GM12878 (cell line): Measurements from ENCODE around the gene SCP2. TPM values are rescaled to one million over a fixed set of nuclear protein-coding genes. Genes with fewer than 3 reads are reported as not detected.

Experiments used
- ATAC-seq: fragments of 200-7000 bp; cut with Tn5 transposase; 3 replicates; pipeline ENCODE4 v1.9.1; 2020; ENCODE audit warnings: mild to moderate bottlenecking, moderate library complexity
- BruUV-seq: library from RNA; stranded (reverse); fragments of 400-500 nt; replicated peaks from 2 replicates; lab custom pipeline; 2021; lab: Mats Ljungman, UMichigan
- CTCF ChIA-PET: fragments of 300-600 bp; sonication (Branson Sonifier 250); formaldehyde crosslinking; extraction: SDS; loops from one replicate; lab custom pipeline; 2021; ENCODE audit warnings: inconsistent platforms; lab: Yijun Ruan, JAX
- POLR2A ChIA-PET: fragments of 350-600 bp; formaldehyde crosslinking; extraction: SDS; loops from one replicate; lab custom pipeline; 2021; ENCODE audit warnings: inconsistent platforms; lab: Charles Lee
- RAD21 ChIA-PET: fragments of 300-600 bp; sonication (Branson Sonifier 250); formaldehyde crosslinking; loops from one replicate; lab custom pipeline; 2023; ENCODE audit warnings: antibody characterized with exemption; ENCODE audit not compliant: unreplicated experiment; lab: Charles Lee
- SMC1A ChIA-PET: fragments of 300-600 bp; sonication (Branson Sonifier 250); formaldehyde crosslinking; loops from one replicate; lab custom pipeline; 2023; ENCODE audit not compliant: unreplicated experiment, uncharacterized antibody; lab: Charles Lee
- DNase-seq: peaks from one replicate; pipeline ENCODE4 v3.0.0-alpha.2; 2011; ENCODE audit warnings: low read depth, low spot score
- FAIRE-seq: peaks from 3 replicates; lab custom pipeline; 2011; peaks lifted over from hg19 to GRCh38; lab: Jason Lieb, UNC
- H2AFZ ChIP-seq: 2 replicates; pipeline ENCODE4 v1.6.0; 2011; ENCODE audit warnings: low read depth, low read length, control low read depth; ENCODE audit not compliant: control insufficient read depth
- H3K27ac ChIP-seq: 2 replicates; pipeline ENCODE4 v1.5.1; 2011; ENCODE audit warnings: control low read depth; ENCODE audit not compliant: control insufficient read depth, insufficient read depth
- H3K27me3 ChIP-seq, 2 experiments: replicated peaks in 1 of 2; 2 replicates each; pipeline versions ENCODE4 v1.6.0 to v1.6.1; 2011; ENCODE audit warnings: low read length in 1 of 2; ENCODE audit not compliant: control insufficient read depth in 2 of 2, insufficient read depth in 2 of 2
- H3K36me3 ChIP-seq, 2 experiments: 2 replicates each; pipeline ENCODE4 v1.5.1; 2011; ENCODE audit warnings: low read length in 1 of 2; ENCODE audit not compliant: control insufficient read depth in 2 of 2, insufficient read depth in 2 of 2
- H3K4me1 ChIP-seq: 2 replicates; pipeline ENCODE4 v1.6.1; 2011; ENCODE audit warnings: mild to moderate bottlenecking, low read length, moderate library complexity, mixed read lengths; ENCODE audit not compliant: control insufficient read depth, insufficient read depth
- H3K4me2 ChIP-seq: 2 replicates; pipeline ENCODE4 v1.6.0; 2011; ENCODE audit warnings: control low read depth; ENCODE audit not compliant: control insufficient read depth, insufficient read depth
- H3K4me3 ChIP-seq: fragments of 200-600 bp; sonication (generic); 2 replicates; pipeline ENCODE4 v1.5.1; 2016
- H3K79me2 ChIP-seq: 2 replicates; pipeline ENCODE4 v1.6.0; 2011; ENCODE audit warnings: low read length; ENCODE audit not compliant: control insufficient read depth, insufficient read depth
- H3K9ac ChIP-seq: 2 replicates; pipeline ENCODE4 v1.8.0; 2011; ENCODE audit warnings: low read length, control low read depth, mixed read lengths; ENCODE audit not compliant: control insufficient read depth, insufficient read depth
- H3K9me3 ChIP-seq: replicated peaks from 3 replicates; pipeline ENCODE4 v1.5.1; 2011; ENCODE audit warnings: mild to moderate bottlenecking, low read length; ENCODE audit not compliant: control insufficient read depth, insufficient read depth
- H4K20me1 ChIP-seq: 2 replicates; pipeline ENCODE4 v1.6.0; 2011; ENCODE audit not compliant: control insufficient read depth, insufficient read depth
- CHD4 ChIP-seq: fragments of 200-600 bp; sonication (generic); IDR thresholded peaks from 2 replicates; pipeline ENCODE4 v1.6.1; 2016; ENCODE audit warnings: mild to moderate bottlenecking
- CREM ChIP-seq: IDR thresholded peaks from 2 replicates; pipeline ENCODE4 v1.6.1; 2014; ENCODE audit warnings: antibody characterized with exemption, low read depth
- E2F8 ChIP-seq: fragments of 450-650 bp; IDR thresholded peaks from 2 replicates; pipeline ENCODE4 v1.6.1; 2018; ENCODE audit warnings: mild to moderate bottlenecking, low read depth, moderate library complexity; ENCODE audit not compliant: partially characterized antibody
- MYC ChIP-seq: IDR thresholded peaks from 2 replicates; pipeline ENCODE4 v1.6.1; 2011; ENCODE audit warnings: mild to moderate bottlenecking, low read length, moderate library complexity, inconsistent platforms; ENCODE audit not compliant: insufficient read depth, insufficient replicate concordance, insufficient read length, severe bottlenecking
- NR2C1 ChIP-seq: fragments of 450-650 bp; IDR thresholded peaks from 2 replicates; pipeline ENCODE4 v1.6.1; 2017; ENCODE audit warnings: antibody characterized with exemption, mild to moderate bottlenecking, moderate library complexity
- PKNOX1 ChIP-seq: fragments of 450-650 bp; IDR thresholded peaks from 2 replicates; pipeline ENCODE4 v1.6.1; 2016; ENCODE audit warnings: mild to moderate bottlenecking
- RB1 ChIP-seq: fragments of 450-650 bp; formaldehyde crosslinking; IDR thresholded peaks from 2 replicates; pipeline ENCODE4 v1.6.1; 2017; ENCODE audit warnings: mild to moderate bottlenecking, borderline replicate concordance
- RFX5 ChIP-seq: IDR thresholded peaks from 2 replicates; pipeline ENCODE4 v1.6.1; 2011; ENCODE audit warnings: low read depth, low read length, improper control_type of control experiment
- SKIL ChIP-seq: fragments of 450-650 bp; IDR thresholded peaks from 2 replicates; pipeline ENCODE4 v1.6.1; 2017; ENCODE audit warnings: mild to moderate bottlenecking, low read depth, inconsistent platforms; ENCODE audit not compliant: poor library complexity, severe bottlenecking
- SMC3 ChIP-seq: IDR thresholded peaks from 2 replicates; pipeline ENCODE4 v1.6.1; 2011; ENCODE audit warnings: low read length, improper control_type of control experiment, borderline replicate concordance
- ZBTB11 ChIP-seq: fragments of 450-650 bp; formaldehyde crosslinking; IDR thresholded peaks from 2 replicates; pipeline ENCODE4 v1.5.0; 2022; ENCODE audit warnings: mild to moderate bottlenecking, missing genetic modification characterization
- ZNF384 ChIP-seq: IDR thresholded peaks from 2 replicates; pipeline ENCODE4 v1.6.1; 2012; ENCODE audit warnings: low read depth, mild to moderate bottlenecking, low read length, improper control_type of control experiment, borderline replicate concordance
- WGBS: methylation state at CpG from one replicate; pipeline ENCODE4 v1.1.6; 2016; ENCODE audit warnings: low lambda C conversion rate; ENCODE audit not compliant: insufficient replicate concordance, insufficient coverage; ENCODE audit errors: missing lambda C conversion rate; 5-methylcytosine and 5-hydroxymethylcytosine counted together
- in situ Hi-C: fragments of 300-500 bp; cut with MboI; formaldehyde crosslinking; loops from 9 replicates; pipeline ENCODE4 v1.14.3; 2018; ENCODE audit warnings: mixed read lengths
- intact Hi-C: fragments of 100-400 bp; cut with micrococcal nuclease; formaldehyde crosslinking; loops from one replicate; pipeline ENCODE4 v1.14.2; 2022; ENCODE audit not compliant: unreplicated experiment
- polyA plus RNA-seq, 11 experiments: library from polyadenylated mRNA; depleted of rRNA in 4 of 11; unstranded in 6 of 11; stranded (reverse) in 5 of 11; fragments of >200 nt; fragmentation: Nextera tagmentation in 4 of 11; fragmentation: Illumina TruSeq in 1 of 11; extraction: Ambion mirVana in 4 of 11; extraction: Trizol in 1 of 11; gene quantifications; 1 replicate in 1 of 11; 2 replicates in 10 of 11; pipeline versions ENCODE4 v1.2.1 to v1.2.3, GENCODE V29; 2011 to 2016; ENCODE audit warnings: inconsistent platforms in 2 of 11, missing spikeins in 2 of 11, low read depth in 1 of 11
- total RNA-seq, 4 experiments: library from RNA; depleted of rRNA in 3 of 4; stranded (reverse); fragments of >200 nt in 3 of 4; fragmentation: Illumina TruSeq in 1 of 4; extraction: Trizol in 1 of 4; gene quantifications; 2 replicates each; pipeline versions ENCODE4 v1.2.1 to v1.2.3, GENCODE V29; 2013 to 2021

SCP2 gene
- total and polyA plus RNA-seq, 10 of the 15 experiments (the other 5 are each of a cell fraction or from before 2014, with no cell fraction given) = 74.3 to 327 (median 127) TPM

- TF ChIP-seq SKIL = no peak
These were observed 1.9 kb downstream of the SCP2 start (continued) for GRCh38 chr1:52929019-52929418.

- in situ Hi-C loops = no loop called here
- ChIA-PET POLR2A (no interaction called here), RAD21 (no interaction called here), CTCF (no interaction called here), SMC1A (no interaction called here)
- H3K4me1 ChIP-seq = no peaks in the 10 kb centered on the region
- no peaks in the 10 kb centered on the region; a peak in 1 of 4 replicates for H3K27me3 ChIP-seq
- no peak overlapping the region for H3K4me3 ChIP-seq
- no peak for FAIRE-seq
- no peaks in the 10 kb centered on the region for H3K79me2 ChIP-seq
- no peak overlapping the region for H2AFZ ChIP-seq
- no peak overlapping the region for H3K9ac ChIP-seq
- no peak for ATAC-seq
- no peak overlapping the region for H3K27ac ChIP-seq
- no peaks in the 10 kb centered on the region for H3K36me3 ChIP-seq
- no peak overlapping the region for H3K4me2 ChIP-seq
- no peaks in the 10 kb centered on the region for H4K20me1 ChIP-seq
- no peak for DNase-seq
- H3K9me3 ChIP-seq = no peaks in the 10 kb centered on the region
- intact Hi-C loops = no loop called here
- WGBS = 83% methylated on average over 3 of the region's 3 CpGs
- BruUV-seq = no TSS peak
- TF ChIP-seq E2F8 = no peak
- no peak for TF ChIP-seq RB1
- no peak for TF ChIP-seq ZNF384
- TF ChIP-seq SMC3 = no peak
- TF ChIP-seq PKNOX1 = no peak
- TF ChIP-seq CHD4 = no peak
- no peak for TF ChIP-seq NR2C1
- no peak for TF ChIP-seq RFX5
- no peak for TF ChIP-seq CREM
- TF ChIP-seq ZBTB11 (CRISPR knock-in tag) = no peak
- no peak for TF ChIP-seq MYC
These were observed 10.5 kb downstream of the SCP2 start for GRCh38 chr1:52937433-52938182.
